Measurements from ENCODE around the gene CREB3L2.

CREB3L2 gene

DNA sequence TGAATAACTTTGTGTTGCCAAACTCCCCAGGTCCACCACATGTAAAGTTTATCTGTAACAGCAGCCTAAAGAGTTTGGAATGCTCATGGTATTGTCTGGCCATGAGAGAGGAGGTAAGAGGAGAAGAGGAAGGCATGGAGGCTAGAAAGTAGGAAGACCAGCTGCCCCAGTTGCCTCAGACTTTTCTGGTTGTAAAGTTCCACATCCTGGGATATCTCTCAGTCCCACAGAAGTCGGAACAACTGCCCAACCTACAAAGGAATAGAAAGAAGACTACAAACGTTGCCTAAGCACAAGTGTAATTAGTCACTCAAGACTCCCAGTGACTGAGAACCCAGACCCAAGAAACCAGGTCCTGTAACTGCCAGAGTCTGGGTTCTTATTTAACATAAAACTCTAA is 47.3 kb downstream of the CREB3L2 start:
- no peak for DNase-seq (ENCODE audit: extremely low read depth, low read depth)
- TF ChIP-seq CTCF (IDR thresholded peaks at IDR 0.05; ENCODE audit: low read depth, low read length): no peak

- DNase-seq (ENCODE audit: extremely low read depth, low read depth): no peak
- no peak for TF ChIP-seq CTCF (IDR thresholded peaks at IDR 0.05; ENCODE audit: low read depth, low read length)
Observed at GRCh38 chr7:137953665-137954470, 48.0 kb downstream of the CREB3L2 start.

DNA sequence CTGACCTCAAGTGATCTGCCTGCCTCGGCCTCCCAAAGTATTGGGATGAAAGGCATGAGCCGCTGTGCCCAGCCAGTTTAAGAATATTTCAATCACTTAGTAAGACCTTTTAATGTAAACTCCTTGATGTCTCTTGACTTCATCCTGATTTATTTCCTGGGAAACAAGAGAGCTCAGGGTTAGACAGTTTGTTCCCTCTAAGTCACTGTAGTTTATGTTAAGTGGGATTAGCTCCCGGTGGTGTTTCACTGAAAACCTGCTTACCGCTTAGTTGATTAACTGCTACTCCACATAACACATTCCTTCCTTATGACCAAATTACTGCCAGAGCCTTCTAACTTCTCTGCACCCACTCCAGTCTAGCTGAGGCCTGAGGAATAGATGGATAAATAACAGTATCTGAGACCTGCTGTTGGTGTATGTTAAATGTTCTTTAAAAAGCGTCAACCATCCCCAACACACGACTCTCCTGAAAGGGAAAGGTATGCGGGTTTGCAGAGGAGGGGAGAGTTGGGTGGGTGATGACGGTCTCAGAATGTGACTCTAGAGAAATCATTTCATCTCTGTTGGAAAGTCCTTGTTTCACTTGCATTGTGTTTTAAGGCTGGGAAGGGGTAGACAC is 48.7 kb downstream of the CREB3L2 start:
- no peak for TF ChIP-seq CTCF (IDR thresholded peaks at IDR 0.05; ENCODE audit: low read depth, low read length)
- no peak for DNase-seq (ENCODE audit: extremely low read depth, low read depth)

- TF ChIP-seq CTCF (IDR thresholded peaks at IDR 0.05; ENCODE audit: low read depth, low read length): no peak
- DNase-seq (ENCODE audit: extremely low read depth, low read depth): no peak
Observed at GRCh38 chr7:137952426-137952805, 49.5 kb downstream of the CREB3L2 start.

GRCh38 chr7:137951700-137952425 is 50.0 kb downstream of the CREB3L2 start:
- DNase-seq (ENCODE audit: extremely low read depth, low read depth): no peak
- no peak for TF ChIP-seq CTCF (IDR thresholded peaks at IDR 0.05; ENCODE audit: low read depth, low read length)

GRCh38 chr7:137950967-137951366 is 50.9 kb downstream of the CREB3L2 start:
- no peak for TF ChIP-seq CTCF (IDR thresholded peaks at IDR 0.05; ENCODE audit: low read depth, low read length)
- no peak for DNase-seq (ENCODE audit: extremely low read depth, low read depth)

- no peak for TF ChIP-seq CTCF (IDR thresholded peaks at IDR 0.05; ENCODE audit: low read depth, low read length)
- no peak for DNase-seq (ENCODE audit: extremely low read depth, low read depth)
Observed at GRCh38 chr7:137950263-137950621, 51.6 kb downstream of the CREB3L2 start.
